ENCODE data around the gene ACTL7B.
"Not testable (repeated sequence)": the region's sequence is repeated elsewhere in the genome, so short reads cannot be mapped to it uniquely, and the experiment has no call there.

Gene ACTL7B

DNA sequence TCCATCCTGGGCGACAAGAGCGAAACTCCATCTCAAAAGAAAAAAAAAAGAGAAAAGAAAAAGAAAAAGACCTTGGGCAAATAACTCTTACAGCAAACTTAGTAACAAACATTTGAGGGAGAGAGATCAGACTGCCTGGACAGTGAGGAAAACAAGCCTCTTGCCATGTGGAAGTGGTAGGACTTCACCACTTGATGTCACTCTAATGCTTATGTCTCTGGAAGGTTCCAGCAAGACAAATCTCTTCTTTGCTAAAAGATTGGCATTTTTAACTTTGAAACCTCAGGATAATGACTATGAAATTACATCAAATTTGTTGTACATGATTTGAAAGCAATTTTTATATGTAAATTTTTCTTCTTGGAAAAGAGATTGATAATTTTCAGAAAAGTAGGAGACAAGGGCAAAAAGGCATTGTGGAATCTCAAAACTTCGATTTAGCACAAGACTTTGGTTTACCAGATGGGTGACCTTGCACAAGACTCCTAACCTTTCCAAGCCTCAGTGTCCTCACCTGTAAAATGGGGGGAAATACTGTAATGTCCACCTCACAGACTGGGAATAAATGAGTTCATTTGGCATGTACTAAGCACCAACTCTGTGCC, 5.4 kb downstream of the ACTL7B start:
- Histone ChIP-seq H3K27ac (ENCODE audit: low read depth, low read length) (no peak overlapping the region), H3F3A (ENCODE audit: control insufficient read depth, insufficient read depth) (no peaks in the 10 kb centered on the region), H4K20me1 (ENCODE audit: control insufficient read depth, insufficient read depth, low read depth, low read length) (no peaks in the 10 kb centered on the region), H3K9me2 (replicated peaks; ENCODE audit: control insufficient read depth, low read length) (no peaks in the 10 kb centered on the region), H3K27me3 (ENCODE audit: control insufficient read depth, low read length) (no peaks in the 10 kb centered on the region), H3K36me3 (ENCODE audit: control insufficient read depth, low read length) (no peaks in the 10 kb centered on the region), H3K4me2 (ENCODE audit: low read length) (no peak overlapping the region), H3K9me3 (ENCODE audit: control insufficient read depth, insufficient read depth, low read length) (no peaks in the 10 kb centered on the region), H3K4me1 (ENCODE audit: control insufficient read depth, low read length) (no peaks in the 10 kb centered on the region), H3K4me3 (ENCODE audit: low read length) (no peak overlapping the region), H3K79me2 (ENCODE audit: control insufficient read depth, low read length) (no peaks in the 10 kb centered on the region)
- TF ChIP-seq, protein P1, sequence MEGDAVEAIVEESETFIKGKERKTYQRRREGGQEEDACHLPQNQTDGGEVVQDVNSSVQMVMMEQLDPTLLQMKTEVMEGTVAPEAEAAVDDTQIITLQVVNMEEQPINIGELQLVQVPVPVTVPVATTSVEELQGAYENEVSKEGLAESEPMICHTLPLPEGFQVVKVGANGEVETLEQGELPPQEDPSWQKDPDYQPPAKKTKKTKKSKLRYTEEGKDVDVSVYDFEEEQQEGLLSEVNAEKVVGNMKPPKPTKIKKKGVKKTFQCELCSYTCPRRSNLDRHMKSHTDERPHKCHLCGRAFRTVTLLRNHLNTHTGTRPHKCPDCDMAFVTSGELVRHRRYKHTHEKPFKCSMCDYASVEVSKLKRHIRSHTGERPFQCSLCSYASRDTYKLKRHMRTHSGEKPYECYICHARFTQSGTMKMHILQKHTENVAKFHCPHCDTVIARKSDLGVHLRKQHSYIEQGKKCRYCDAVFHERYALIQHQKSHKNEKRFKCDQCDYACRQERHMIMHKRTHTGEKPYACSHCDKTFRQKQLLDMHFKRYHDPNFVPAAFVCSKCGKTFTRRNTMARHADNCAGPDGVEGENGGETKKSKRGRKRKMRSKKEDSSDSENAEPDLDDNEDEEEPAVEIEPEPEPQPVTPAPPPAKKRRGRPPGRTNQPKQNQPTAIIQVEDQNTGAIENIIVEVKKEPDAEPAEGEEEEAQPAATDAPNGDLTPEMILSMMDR (IDR thresholded peaks at IDR 0.05; ENCODE audit: low read depth, low read length, poor library complexity, severe bottlenecking) = peak; percentile 15
- no peak for TF ChIP-seq EZH2phosphoT487 (IDR thresholded peaks at IDR 0.05; ENCODE audit: borderline replicate concordance, low read length)

DNA sequence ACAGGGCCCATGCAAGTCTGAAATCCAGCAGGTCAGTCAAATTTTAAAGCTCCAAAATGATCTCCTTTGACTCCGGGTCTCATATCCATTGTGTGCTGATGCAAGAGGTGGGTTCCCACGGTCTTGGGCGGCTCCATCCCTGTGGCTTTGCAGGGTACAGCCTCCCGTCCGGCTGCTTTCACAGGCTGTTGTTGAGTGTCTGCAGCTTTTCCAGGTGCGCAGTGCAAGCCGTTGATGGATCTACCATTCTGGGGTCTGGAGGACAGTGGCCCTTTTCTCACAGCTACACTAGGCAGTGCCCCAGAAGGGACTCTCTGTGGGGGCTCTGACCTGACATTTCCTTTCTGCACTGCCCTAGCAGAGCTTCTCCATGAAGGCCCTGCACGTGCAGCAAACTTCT, 7.5 kb downstream of the ACTL7B start:
- not testable (repeated sequence) for H3K4me3 ChIP-seq (ENCODE audit: low read length); H3K27me3 ChIP-seq (ENCODE audit: control insufficient read depth, low read length); H3K9me2 ChIP-seq (replicated peaks; ENCODE audit: control insufficient read depth, low read length); H3K36me3 ChIP-seq (ENCODE audit: control insufficient read depth, low read length); H3K27ac ChIP-seq (ENCODE audit: low read depth, low read length); H3K4me1 ChIP-seq (ENCODE audit: control insufficient read depth, low read length); H3F3A ChIP-seq (ENCODE audit: control insufficient read depth, insufficient read depth); H4K20me1 ChIP-seq (ENCODE audit: control insufficient read depth, insufficient read depth, low read depth, low read length); H3K79me2 ChIP-seq (ENCODE audit: control insufficient read depth, low read length); H3K4me2 ChIP-seq (ENCODE audit: low read length); H3K9me3 ChIP-seq (ENCODE audit: control insufficient read depth, insufficient read depth, low read length)

DNA sequence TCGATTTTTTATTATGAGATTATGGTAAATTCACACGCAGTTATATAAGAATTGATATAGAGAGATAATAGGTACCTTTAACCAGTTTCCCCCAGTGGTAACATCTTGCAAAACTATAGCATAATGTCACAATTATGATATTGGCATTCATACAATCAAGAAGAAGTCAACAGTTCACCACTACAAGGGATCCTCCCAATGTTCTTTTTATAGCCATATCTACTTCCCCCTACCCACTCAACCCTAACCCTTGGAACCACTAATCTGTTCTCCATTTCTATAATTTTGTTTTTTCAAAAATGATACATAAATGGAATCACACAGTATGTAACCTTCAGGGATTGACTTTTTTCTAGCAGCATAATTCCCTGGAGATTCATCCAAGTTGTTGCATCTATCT, 9.8 kb downstream of the ACTL7B start:
- TF ChIP-seq EZH2phosphoT487 (IDR thresholded peaks at IDR 0.05; ENCODE audit: borderline replicate concordance, low read length) = no peak
- TF ChIP-seq, protein P1 (IDR thresholded peaks at IDR 0.05; ENCODE audit: low read depth, low read length, poor library complexity, severe bottlenecking) = no peak
- H3K27ac ChIP-seq (ENCODE audit: low read depth, low read length) = no peak overlapping the region

DNA sequence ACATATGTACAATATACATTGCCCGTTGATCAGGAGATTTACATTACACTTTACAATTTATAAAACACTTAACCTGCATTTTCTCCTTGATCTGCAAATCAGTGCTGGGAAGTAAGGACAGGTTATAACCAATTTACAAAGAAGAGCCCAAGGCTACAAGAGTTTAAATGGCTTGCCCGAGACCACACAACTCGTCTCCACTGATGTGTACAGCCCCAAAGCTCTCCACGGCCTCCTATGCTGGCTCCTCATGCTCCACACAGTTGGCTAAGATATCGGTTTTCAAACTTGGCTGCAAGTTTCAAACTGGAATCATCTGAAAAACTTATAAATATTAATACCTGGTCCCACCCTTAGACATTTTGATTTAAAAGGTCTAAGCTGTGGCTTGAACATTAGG, 10.3 kb downstream of the ACTL7B start:
- no peak overlapping the region for H3K4me2 ChIP-seq (ENCODE audit: low read length)
- H3K79me2 ChIP-seq (ENCODE audit: control insufficient read depth, low read length) = no peaks in the 10 kb centered on the region
- H3F3A ChIP-seq (ENCODE audit: control insufficient read depth, insufficient read depth) = no peaks in the 10 kb centered on the region
- H3K36me3 ChIP-seq (ENCODE audit: control insufficient read depth, low read length) = no peaks in the 10 kb centered on the region
- no peaks in the 10 kb centered on the region for H4K20me1 ChIP-seq (ENCODE audit: control insufficient read depth, insufficient read depth, low read depth, low read length)
- no peaks in the 10 kb centered on the region for H3K9me3 ChIP-seq (ENCODE audit: control insufficient read depth, insufficient read depth, low read length)
- TF ChIP-seq EZH2phosphoT487 (IDR thresholded peaks at IDR 0.05; ENCODE audit: borderline replicate concordance, low read length) = no peak
- TF ChIP-seq, protein P1 (IDR thresholded peaks at IDR 0.05; ENCODE audit: low read depth, low read length, poor library complexity, severe bottlenecking) = no peak
- no peaks in the 10 kb centered on the region for H3K9me2 ChIP-seq (replicated peaks; ENCODE audit: control insufficient read depth, low read length)
- H3K4me1 ChIP-seq (ENCODE audit: control insufficient read depth, low read length) = no peaks in the 10 kb centered on the region
- H3K27me3 ChIP-seq (ENCODE audit: control insufficient read depth, low read length) = 0 out of 2 replicates have a peak, but pooled peaks cover 3% of the 10 kb centered on the region
- H3K27ac ChIP-seq (ENCODE audit: low read depth, low read length) = no peak overlapping the region
- H3K4me3 ChIP-seq (ENCODE audit: low read length) = no peak overlapping the region

More for the DNA sequence above, 9.8 kb downstream of the ACTL7B start:
- Histone ChIP-seq H3K36me3 (ENCODE audit: control insufficient read depth, low read length) (no peaks in the 10 kb centered on the region), H3F3A (ENCODE audit: control insufficient read depth, insufficient read depth) (no peaks in the 10 kb centered on the region), H3K9me2 (replicated peaks; ENCODE audit: control insufficient read depth, low read length) (no peaks in the 10 kb centered on the region), H3K9me3 (ENCODE audit: control insufficient read depth, insufficient read depth, low read length) (no peaks in the 10 kb centered on the region), H3K4me3 (ENCODE audit: low read length) (no peak overlapping the region), H3K79me2 (ENCODE audit: control insufficient read depth, low read length) (no peaks in the 10 kb centered on the region), H3K4me1 (ENCODE audit: control insufficient read depth, low read length) (no peaks in the 10 kb centered on the region), H4K20me1 (ENCODE audit: control insufficient read depth, insufficient read depth, low read depth, low read length) (no peaks in the 10 kb centered on the region), H3K4me2 (ENCODE audit: low read length) (no peak overlapping the region), H3K27me3 (ENCODE audit: control insufficient read depth, low read length) (0 out of 2 replicates have a peak, but pooled peaks cover 3% of the 10 kb centered on the region)
